ENCODE results near the gene SLC5A11. TPM values are rescaled to one million over a fixed set of nuclear protein-coding genes. Genes with fewer than 3 reads are reported as not detected.

Gene SLC5A11, protein sequence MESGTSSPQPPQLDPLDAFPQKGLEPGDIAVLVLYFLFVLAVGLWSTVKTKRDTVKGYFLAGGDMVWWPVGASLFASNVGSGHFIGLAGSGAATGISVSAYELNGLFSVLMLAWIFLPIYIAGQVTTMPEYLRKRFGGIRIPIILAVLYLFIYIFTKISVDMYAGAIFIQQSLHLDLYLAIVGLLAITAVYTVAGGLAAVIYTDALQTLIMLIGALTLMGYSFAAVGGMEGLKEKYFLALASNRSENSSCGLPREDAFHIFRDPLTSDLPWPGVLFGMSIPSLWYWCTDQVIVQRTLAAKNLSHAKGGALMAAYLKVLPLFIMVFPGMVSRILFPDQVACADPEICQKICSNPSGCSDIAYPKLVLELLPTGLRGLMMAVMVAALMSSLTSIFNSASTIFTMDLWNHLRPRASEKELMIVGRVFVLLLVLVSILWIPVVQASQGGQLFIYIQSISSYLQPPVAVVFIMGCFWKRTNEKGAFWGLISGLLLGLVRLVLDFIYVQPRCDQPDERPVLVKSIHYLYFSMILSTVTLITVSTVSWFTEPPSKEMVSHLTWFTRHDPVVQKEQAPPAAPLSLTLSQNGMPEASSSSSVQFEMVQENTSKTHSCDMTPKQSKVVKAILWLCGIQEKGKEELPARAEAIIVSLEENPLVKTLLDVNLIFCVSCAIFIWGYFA
- under 1 TPM in 2 of 3 donors, not detected in 1; 0.20 to 0.40 TPM for total RNA-seq
- 0.11 TPM for total RNA-seq (2013)

DNA sequence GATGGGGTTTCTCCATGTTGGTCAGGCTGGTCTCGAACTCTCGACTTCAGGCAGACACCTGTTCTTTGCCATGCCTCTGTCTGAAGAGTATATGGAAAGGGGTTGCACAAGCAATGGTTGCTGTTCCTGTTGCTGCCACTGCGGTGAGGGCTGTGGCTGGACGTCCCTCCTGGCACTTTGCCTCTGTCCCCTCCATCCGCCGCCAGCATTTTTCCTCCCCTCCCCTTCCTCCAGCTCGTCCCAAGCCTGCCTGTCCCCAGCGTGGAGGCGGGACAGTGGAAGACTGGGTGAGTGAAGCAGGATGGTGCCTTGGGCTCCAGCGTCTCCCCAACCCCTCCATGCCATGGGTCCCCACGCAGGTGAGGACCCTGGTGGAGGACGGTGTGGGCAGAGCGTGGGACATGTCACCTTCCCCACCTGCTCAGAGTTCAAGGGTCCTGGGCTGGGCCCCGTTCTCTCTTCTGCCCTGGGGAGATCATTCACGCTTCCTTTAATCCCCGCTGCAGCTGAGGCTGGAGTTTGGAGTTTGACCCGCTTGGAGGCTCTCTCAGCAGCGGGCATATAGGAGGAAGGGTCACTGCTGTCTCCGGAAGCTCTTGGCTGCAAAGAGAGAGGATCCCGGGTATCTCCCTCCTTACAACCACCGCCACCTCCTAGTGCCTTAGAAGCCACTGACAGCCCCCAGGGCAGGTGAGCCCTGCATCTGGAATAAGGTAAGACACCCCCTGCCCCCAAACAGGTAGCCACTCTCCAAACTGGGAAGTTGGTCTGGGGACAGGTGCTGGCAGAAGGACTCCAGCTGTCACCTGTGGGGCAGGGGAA is at the start of gene SLC5A11:
Gene SLC5A11 (plus strand): TSS at position 238 of the 822 bp plus-strand sequence. CDS start 12,681 bp downstream, outside the sequence.
- ATAC-seq (no peak), DNase-seq (no peak)
- H3K9me3 ChIP-seq (ENCODE audit: control insufficient read depth, insufficient read depth, low read length): no peaks in the 10 kb centered on the region
- Mint-ChIP-seq H3K36me3 (no peaks in the 10 kb centered on the region), H3K27me3 (ENCODE audit: low read depth in 2 of 2) (no peaks in the 10 kb centered on the region), H3K4me1 (no peaks in the 10 kb centered on the region), H3K4me3 (no peak within 1 kb of the TSS), H3K27ac (no peak within 1 kb of the TSS), H3K9me3 (no peaks in the 10 kb centered on the region)
- H3K27ac ChIP-seq (ENCODE audit: low read length): no peak within 1 kb of the TSS
- no peaks in the 10 kb centered on the region for H3K4me1 ChIP-seq (ENCODE audit: control insufficient read depth, insufficient read depth, low read length)
- no peak within 1 kb of the TSS for H3K4me3 ChIP-seq (ENCODE audit: low read length)
- TF ChIP-seq, protein P1, sequence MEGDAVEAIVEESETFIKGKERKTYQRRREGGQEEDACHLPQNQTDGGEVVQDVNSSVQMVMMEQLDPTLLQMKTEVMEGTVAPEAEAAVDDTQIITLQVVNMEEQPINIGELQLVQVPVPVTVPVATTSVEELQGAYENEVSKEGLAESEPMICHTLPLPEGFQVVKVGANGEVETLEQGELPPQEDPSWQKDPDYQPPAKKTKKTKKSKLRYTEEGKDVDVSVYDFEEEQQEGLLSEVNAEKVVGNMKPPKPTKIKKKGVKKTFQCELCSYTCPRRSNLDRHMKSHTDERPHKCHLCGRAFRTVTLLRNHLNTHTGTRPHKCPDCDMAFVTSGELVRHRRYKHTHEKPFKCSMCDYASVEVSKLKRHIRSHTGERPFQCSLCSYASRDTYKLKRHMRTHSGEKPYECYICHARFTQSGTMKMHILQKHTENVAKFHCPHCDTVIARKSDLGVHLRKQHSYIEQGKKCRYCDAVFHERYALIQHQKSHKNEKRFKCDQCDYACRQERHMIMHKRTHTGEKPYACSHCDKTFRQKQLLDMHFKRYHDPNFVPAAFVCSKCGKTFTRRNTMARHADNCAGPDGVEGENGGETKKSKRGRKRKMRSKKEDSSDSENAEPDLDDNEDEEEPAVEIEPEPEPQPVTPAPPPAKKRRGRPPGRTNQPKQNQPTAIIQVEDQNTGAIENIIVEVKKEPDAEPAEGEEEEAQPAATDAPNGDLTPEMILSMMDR (IDR thresholded peaks at IDR 0.05): no peak
- H3K27me3 ChIP-seq (ENCODE audit: control insufficient read depth, insufficient read depth, low read length): no peaks in the 10 kb centered on the region
- 81% methylated on average over 17 of the region's 21 CpGs for WGBS (ENCODE audit: insufficient coverage)
- no peaks in the 10 kb centered on the region for H3K36me3 ChIP-seq (ENCODE audit: control insufficient read depth, insufficient read depth, low read length)
- intact Hi-C loops (cut with micrococcal nuclease): no loop called here

DNA sequence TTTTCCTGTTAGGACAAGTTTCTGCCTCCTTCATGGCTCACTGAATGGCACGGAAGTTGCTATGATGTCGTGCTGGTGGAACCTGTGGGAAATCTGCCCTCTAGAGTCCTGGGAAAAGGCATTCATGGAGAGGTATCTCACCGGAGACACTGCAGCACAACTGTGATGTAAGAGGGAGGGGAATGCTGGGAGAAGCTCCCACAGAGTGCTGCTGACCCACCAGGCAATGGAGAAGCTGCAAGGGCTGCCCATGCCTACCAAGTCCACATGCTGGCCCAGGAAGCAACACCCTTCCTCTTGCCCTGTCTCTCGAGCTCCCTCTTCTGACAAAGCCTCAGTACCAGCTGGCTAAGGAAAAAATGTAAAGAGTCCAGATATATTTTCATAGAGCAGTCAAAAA is 45.2 kb upstream of the SLC5A11 start:
- intact Hi-C loops (cut with micrococcal nuclease): no loop called here

DNA sequence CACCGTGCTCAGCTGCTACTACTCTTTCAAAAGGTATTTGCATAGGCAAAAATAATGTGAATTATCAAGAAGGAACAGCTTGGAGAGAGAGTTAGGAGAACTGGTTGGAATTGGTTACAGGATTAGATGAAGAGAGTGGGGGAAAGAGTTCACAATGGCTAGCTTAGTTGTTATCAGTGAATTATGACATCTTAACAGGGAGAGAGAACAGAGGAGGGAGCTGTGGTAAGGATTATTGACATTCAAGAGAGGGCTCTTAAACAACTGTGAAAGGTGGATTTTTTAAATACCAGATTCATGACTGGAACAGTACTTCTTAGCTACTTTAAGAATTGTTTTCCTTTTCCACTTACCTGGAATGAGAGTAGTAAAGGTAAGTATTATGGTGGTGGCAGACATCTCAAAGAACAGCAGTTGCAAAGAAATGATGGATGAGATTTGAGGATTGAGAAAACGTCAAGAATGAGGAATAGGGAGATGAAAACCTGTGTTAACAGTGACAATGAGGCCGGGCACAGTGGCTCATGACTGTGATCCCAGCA is 43.9 kb upstream of the SLC5A11 start:
- Mint-ChIP-seq H3K4me1 (no peaks in the 10 kb centered on the region), H3K36me3 (peaks cover 37% of the 10 kb centered on the region), H3K4me3 (no peak overlapping the region), H3K27ac (peak overlapping the region in 1 of 2 donors; percentile 18), H3K9me3 (no peaks in the 10 kb centered on the region), H3K27me3 (ENCODE audit: low read depth in 2 of 2) (no peaks in the 10 kb centered on the region)
- no peak for ATAC-seq
- TF ChIP-seq, protein P1 (IDR thresholded peaks at IDR 0.05): no peak
- Histone ChIP-seq H3K4me1 (ENCODE audit: control insufficient read depth, insufficient read depth, low read length) (no peaks in the 10 kb centered on the region), H3K27me3 (ENCODE audit: control insufficient read depth, insufficient read depth, low read length) (no peaks in the 10 kb centered on the region), H3K27ac (ENCODE audit: low read length) (no peak overlapping the region), H3K9me3 (ENCODE audit: control insufficient read depth, insufficient read depth, low read length) (no peaks in the 10 kb centered on the region), H3K4me3 (ENCODE audit: low read length) (no peak overlapping the region), H3K36me3 (ENCODE audit: control insufficient read depth, insufficient read depth, low read length) (peaks cover 93% of the 10 kb centered on the region)
- WGBS (ENCODE audit: insufficient coverage): 95% methylated on average over 3 of the region's 3 CpGs
- intact Hi-C loops (cut with micrococcal nuclease): no loop called here
- no peak for DNase-seq

More for the DNA sequence above, 45.2 kb upstream of the SLC5A11 start:
- Histone ChIP-seq H3K4me1 (ENCODE audit: control insufficient read depth, insufficient read depth, low read length) (no peaks in the 10 kb centered on the region), H3K36me3 (ENCODE audit: control insufficient read depth, insufficient read depth, low read length) (peaks cover 86% of the 10 kb centered on the region), H3K4me3 (ENCODE audit: low read length) (no peak overlapping the region), H3K27ac (ENCODE audit: low read length) (no peak overlapping the region), H3K9me3 (ENCODE audit: control insufficient read depth, insufficient read depth, low read length) (no peaks in the 10 kb centered on the region), H3K27me3 (ENCODE audit: control insufficient read depth, insufficient read depth, low read length) (no peaks in the 10 kb centered on the region)
- Mint-ChIP-seq H3K9me3 (no peaks in the 10 kb centered on the region), H3K4me1 (no peaks in the 10 kb centered on the region), H3K27me3 (ENCODE audit: low read depth in 2 of 2) (no peaks in the 10 kb centered on the region), H3K4me3 (no peak overlapping the region), H3K27ac (peak overlapping the region; percentile 10 to 48), H3K36me3 (peaks cover 33% of the 10 kb centered on the region)
- no peak for ATAC-seq
- DNase-seq: no peak
- 94% methylated on average over 4 of the region's 4 CpGs for WGBS (ENCODE audit: insufficient coverage)
- TF ChIP-seq, protein P1 (IDR thresholded peaks at IDR 0.05): no peak

Data from natural killer cell (primary cell).